ENCODE results near the gene CHD3.

Gene CHD3

GRCh38 chr17:7888184-7888920 is at the start of gene CHD3:
TSS of gene CHD3 (plus strand) at chr17:7888789. CDS start at chr17:7889001, 212 bp downstream.
- DNase-seq = no peak

- DNase-seq = no peak
Measured at GRCh38 chr17:7839190-7839875, 49.3 kb upstream of the CHD3 start.

GRCh38 chr17:7839876-7840261 is 48.7 kb upstream of the CHD3 start:
- DNase-seq = peak; percentile 67

- no peak for DNase-seq
Measured at GRCh38 chr17:7840441-7840840, 48.1 kb upstream of the CHD3 start.

GRCh38 chr17:7840875-7841274 is 47.7 kb upstream of the CHD3 start:
- DNase-seq = no peak

- peak; percentile 93 for DNase-seq
Measured at GRCh38 chr17:7841396-7841914, 47.1 kb upstream of the CHD3 start.

- peak; percentile 88 for DNase-seq
Measured at GRCh38 chr17:7841915-7842379, 46.6 kb upstream of the CHD3 start.

- peak; percentile 95 for DNase-seq
Measured at GRCh38 chr17:7842380-7843256, 46.0 kb upstream of the CHD3 start.

- no peak for DNase-seq
Measured at GRCh38 chr17:7843257-7843535, 45.4 kb upstream of the CHD3 start.

- peak; percentile 74 for DNase-seq
Measured at GRCh38 chr17:7843536-7844291, 44.9 kb upstream of the CHD3 start.

GRCh38 chr17:7844292-7845154 is 44.1 kb upstream of the CHD3 start:
- DNase-seq = peak; percentile 92

GRCh38 chr17:7845359-7846062 is 43.1 kb upstream of the CHD3 start:
- no peak for DNase-seq

- DNase-seq = no peak
Measured at GRCh38 chr17:7846063-7846735, 42.4 kb upstream of the CHD3 start.

GRCh38 chr17:7846765-7847661 is 41.6 kb upstream of the CHD3 start:
- DNase-seq = no peak

- no peak for DNase-seq
Measured at GRCh38 chr17:7848131-7848579, 40.4 kb upstream of the CHD3 start.

GRCh38 chr17:7848739-7849129 is 39.9 kb upstream of the CHD3 start:
- no peak for DNase-seq

GRCh38 chr17:7849130-7849750 is 39.3 kb upstream of the CHD3 start:
- DNase-seq = no peak

GRCh38 chr17:7849751-7850504 is 38.7 kb upstream of the CHD3 start:
- DNase-seq = no peak

All from fibroblast of upper back skin (primary cell).